Activated T-helper 2 cell treated with anti-CD3 and anti-CD28 coated beads, Interferon-gamma antibody, Interleukin-2, Interleukin-4, amounts not matched to agents 10 μg/mL and 5 μg/mL and 100 μg/mL, durations not matched to agents 14 hours and 24 hours and 36 hours (primary cell): Measurements from ENCODE around the gene PCDHGC4. TPM values are rescaled to one million over a fixed set of nuclear protein-coding genes. Genes with fewer than 3 reads are reported as not detected.

Source experiments
- DNase-seq: peaks from one replicate; pipeline ENCODE4 v3.0.0; 2021; ENCODE audit warnings: low spot score
- H3K27ac Mint-ChIP-seq: one replicate; pipeline ENCODE4 v1.8.0; 2021; ENCODE audit warnings: mixed read lengths
- H3K27me3 Mint-ChIP-seq: one replicate; pipeline ENCODE4 v1.8.0; 2021; ENCODE audit warnings: low read depth, mixed read lengths
- H3K36me3 Mint-ChIP-seq: one replicate; pipeline ENCODE4 v1.8.0; 2021; ENCODE audit warnings: low read depth, mixed read lengths
- H3K4me1 Mint-ChIP-seq: one replicate; pipeline ENCODE4 v1.8.0; 2021; ENCODE audit warnings: low read depth, mixed read lengths
- H3K4me3 Mint-ChIP-seq: one replicate; pipeline ENCODE4 v1.8.0; 2021; ENCODE audit warnings: low read depth, mild to moderate bottlenecking, moderate library complexity, mixed read lengths
- H3K9me3 Mint-ChIP-seq: one replicate; pipeline ENCODE4 v1.8.0; 2021; ENCODE audit warnings: mixed read lengths
- intact Hi-C: fragments of 100-400 bp; cut with micrococcal nuclease; formaldehyde crosslinking; loops from one replicate; pipeline ENCODE4 v1.15.1; 2023
- total RNA-seq: library from RNA; stranded (reverse); gene quantifications from 2 replicates; pipeline ENCODE4 v1.2.3, GENCODE V29; 2022

Gene PCDHGC4
- total RNA-seq, 1 donor from 2014 or later: not detected

DNA sequence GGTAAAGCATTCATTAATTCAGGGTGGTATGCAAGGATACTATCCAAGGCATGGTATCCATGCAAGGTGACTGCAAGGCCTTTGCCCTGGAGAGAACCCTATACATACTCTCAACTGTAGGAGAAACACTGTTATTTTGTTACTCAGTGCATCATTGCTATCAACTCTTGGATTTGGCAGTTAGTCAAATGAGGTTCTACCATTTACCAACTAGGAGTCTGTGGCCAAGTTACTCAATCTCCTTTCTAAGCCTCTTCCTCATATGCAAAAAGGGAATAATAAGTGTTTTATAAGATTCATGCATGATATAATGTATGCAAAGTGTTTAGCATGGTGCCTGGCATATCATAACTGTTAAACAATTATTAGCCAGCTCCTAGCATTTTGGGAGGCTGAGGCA, 5.1 kb upstream of the PCDHGC4 start:
- Mint-ChIP-seq H3K4me1 (peaks cover 12% of the 10 kb centered on the region), H3K27me3 (peaks cover 84% of the 10 kb centered on the region), H3K9me3 (no peaks in the 10 kb centered on the region), H3K27ac (no peak overlapping the region), H3K4me3 (no peak overlapping the region), H3K36me3 (peaks cover 2% of the 10 kb centered on the region)
- no peak for DNase-seq
- intact Hi-C loops: loop anchor here (5.0 kb wide), 2 partner anchors 33 to 57 kb away; partner anchors contain the start of gene PCDHGA11

DNA sequence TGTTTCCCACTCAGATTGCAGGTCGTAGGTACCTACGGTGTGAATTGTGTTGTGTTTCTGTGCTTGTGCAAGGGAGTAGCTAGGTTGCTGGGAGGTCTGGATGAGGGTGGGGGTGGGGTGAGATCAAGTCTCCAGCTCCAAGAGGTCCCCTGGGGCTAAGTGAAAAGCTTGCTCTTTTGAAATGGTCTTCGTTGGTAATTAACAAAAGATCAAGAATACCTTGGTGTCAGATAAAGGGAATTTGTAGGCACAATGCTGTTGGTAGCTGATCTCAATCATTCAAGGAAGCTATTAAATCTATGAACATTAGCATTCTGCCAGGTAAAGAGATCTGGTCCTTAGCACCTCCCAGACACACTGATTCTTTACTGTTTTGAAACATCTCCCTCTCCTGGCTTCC, 928 bp upstream of the PCDHGC4 start:
- H3K9me3 Mint-ChIP-seq: no peaks in the 10 kb centered on the region
- no peak overlapping the region for H3K4me3 Mint-ChIP-seq
- H3K27ac Mint-ChIP-seq: no peak overlapping the region
- H3K4me1 Mint-ChIP-seq: peaks cover 1% of the 10 kb centered on the region
- DNase-seq: no peak
- intact Hi-C loops: no loop called here
- peaks cover 74% of the 10 kb centered on the region for H3K27me3 Mint-ChIP-seq
- no peaks in the 10 kb centered on the region for H3K36me3 Mint-ChIP-seq

DNA sequence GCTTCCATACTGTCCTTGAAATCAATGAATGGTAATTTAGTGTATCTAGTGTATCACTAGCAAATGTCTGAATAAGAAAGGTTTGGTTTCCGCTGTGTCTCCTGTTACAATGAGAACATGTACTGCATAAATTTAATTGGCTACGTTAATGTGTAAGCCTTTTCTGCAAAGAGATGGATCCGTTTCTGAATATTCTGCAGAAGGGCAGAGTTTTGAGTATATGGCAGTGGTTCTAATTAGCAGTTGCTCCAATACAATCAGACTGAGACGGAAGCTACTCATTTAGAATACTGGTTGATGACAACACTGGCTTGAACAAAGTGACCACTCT, 555 bp upstream of the PCDHGC4 start:
- Mint-ChIP-seq H3K4me1 (peaks cover 1% of the 10 kb centered on the region), H3K27ac (no peak overlapping the region), H3K9me3 (no peaks in the 10 kb centered on the region), H3K27me3 (peaks cover 73% of the 10 kb centered on the region), H3K36me3 (no peaks in the 10 kb centered on the region), H3K4me3 (no peak overlapping the region)
- DNase-seq: no peak
- intact Hi-C loops: no loop called here

DNA sequence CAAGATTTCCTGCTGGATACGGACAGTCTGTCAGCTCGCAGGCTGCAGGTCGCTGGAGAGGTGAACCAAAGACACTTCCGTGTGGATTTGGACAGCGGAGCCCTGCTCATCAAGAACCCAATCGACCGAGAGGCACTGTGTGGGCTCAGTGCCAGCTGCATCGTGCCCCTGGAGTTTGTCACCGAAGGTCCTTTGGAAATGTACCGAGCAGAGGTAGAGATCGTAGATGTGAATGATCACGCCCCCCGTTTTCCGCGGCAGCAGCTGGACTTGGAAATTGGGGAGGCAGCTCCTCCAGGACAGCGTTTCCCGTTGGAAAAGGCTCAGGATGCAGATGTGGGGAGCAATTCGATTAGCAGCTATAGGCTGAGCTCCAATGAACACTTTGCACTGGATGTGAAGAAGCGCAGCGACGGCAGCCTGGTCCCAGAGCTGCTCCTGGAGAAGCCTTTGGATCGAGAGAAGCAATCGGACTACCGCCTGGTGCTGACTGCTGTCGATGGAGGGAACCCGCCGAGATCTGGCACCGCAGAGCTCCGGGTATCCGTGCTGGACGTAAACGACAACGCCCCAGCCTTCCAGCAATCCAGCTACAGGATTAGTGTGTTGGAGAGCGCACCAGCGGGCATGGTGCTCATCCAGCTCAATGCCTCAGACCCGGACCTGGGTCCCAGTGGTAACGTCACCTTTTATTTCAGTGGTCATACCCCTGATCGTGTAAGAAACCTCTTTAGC, 658 bp downstream of the PCDHGC4 start:
- no peak for DNase-seq
- peaks cover 70% of the 10 kb centered on the region for H3K27me3 Mint-ChIP-seq
- intact Hi-C loops: no loop called here
- H3K4me1 Mint-ChIP-seq: peaks cover 1% of the 10 kb centered on the region
- no peaks in the 10 kb centered on the region for H3K36me3 Mint-ChIP-seq
- H3K27ac Mint-ChIP-seq: no peak overlapping the region
- no peaks in the 10 kb centered on the region for H3K9me3 Mint-ChIP-seq
- H3K4me3 Mint-ChIP-seq: no peak overlapping the region

- H3K4me1 Mint-ChIP-seq: peaks cover 1% of the 10 kb centered on the region
- H3K27ac Mint-ChIP-seq: no peak overlapping the region
- intact Hi-C loops: no loop called here
- peaks cover 72% of the 10 kb centered on the region for H3K27me3 Mint-ChIP-seq
- no peaks in the 10 kb centered on the region for H3K36me3 Mint-ChIP-seq
- no peak overlapping the region for H3K4me3 Mint-ChIP-seq
- DNase-seq: no peak
- no peaks in the 10 kb centered on the region for H3K9me3 Mint-ChIP-seq
These were observed 1.3 kb downstream of the PCDHGC4 start for GRCh38 chr5:141486091-141486490.

GRCh38 chr5:141487131-141487530, 2.3 kb downstream of the PCDHGC4 start:
- Mint-ChIP-seq H3K4me1 (peaks cover 4% of the 10 kb centered on the region), H3K27me3 (peaks cover 74% of the 10 kb centered on the region), H3K36me3 (no peaks in the 10 kb centered on the region), H3K27ac (no peak overlapping the region), H3K4me3 (no peak overlapping the region), H3K9me3 (no peaks in the 10 kb centered on the region)
- intact Hi-C loops: no loop called here
- DNase-seq: no peak

DNA sequence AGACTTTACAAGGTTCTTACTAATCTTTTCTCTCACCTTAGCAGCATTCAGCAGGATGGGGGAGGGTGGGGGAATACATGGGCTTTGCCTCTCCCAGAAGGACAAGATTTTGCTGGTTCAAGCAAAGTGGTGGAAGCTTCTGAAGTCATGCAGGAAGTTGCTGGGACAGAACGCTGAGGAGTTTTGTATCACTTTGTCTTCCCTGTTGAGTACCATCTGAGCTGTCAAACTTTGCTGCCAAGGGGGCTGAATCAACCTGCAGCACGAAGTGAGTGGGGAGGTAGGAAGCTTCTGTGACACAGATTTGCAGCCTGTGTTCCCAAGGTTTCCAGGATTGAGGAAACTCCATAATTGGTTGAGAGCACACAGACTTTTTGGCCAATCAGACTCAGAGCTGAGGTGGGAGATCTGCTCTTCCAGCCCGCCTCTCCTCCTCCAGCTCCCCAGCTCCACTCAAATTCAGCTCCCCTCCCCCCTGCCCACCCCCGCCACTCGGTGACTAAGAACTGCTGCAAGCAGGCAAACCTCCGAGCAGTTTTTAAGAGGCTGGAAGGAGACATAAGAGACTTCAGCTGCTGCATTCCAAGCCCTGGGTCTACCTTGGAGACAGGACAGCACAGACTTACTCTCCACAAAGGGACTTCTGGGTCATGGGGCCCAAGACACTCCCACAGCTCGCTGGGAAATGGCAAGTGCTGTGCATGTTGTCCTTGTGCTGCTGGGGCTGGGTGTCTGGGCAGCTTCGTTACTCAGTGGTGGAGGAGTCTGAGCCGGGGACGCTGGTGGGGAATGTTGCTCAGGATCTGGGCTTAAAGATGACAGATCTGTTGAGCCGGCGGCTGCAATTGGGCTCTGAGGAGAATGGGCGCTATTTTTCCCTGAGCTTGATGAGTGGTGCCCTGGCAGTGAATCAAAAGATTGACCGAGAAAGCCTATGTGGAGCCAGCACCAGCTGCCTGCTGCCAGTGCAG, 4.0 kb downstream of the PCDHGC4 start, which contains the start of gene PCDHGC5:
Gene PCDHGC5, plus strand, starts transcription at position 491 of the 971 bp plus-strand sequence. Its CDS starts 160 bp downstream, at position 651.
- Mint-ChIP-seq H3K9me3 (no peaks in the 10 kb centered on the region), H3K27me3 (peaks cover 70% of the 10 kb centered on the region), H3K27ac (no peak within 1 kb of the TSS), H3K36me3 (no peaks in the 10 kb centered on the region), H3K4me3 (no peak within 1 kb of the TSS), H3K4me1 (peaks cover 5% of the 10 kb centered on the region)
- DNase-seq: no peak
- intact Hi-C loops: no loop called here

DNA sequence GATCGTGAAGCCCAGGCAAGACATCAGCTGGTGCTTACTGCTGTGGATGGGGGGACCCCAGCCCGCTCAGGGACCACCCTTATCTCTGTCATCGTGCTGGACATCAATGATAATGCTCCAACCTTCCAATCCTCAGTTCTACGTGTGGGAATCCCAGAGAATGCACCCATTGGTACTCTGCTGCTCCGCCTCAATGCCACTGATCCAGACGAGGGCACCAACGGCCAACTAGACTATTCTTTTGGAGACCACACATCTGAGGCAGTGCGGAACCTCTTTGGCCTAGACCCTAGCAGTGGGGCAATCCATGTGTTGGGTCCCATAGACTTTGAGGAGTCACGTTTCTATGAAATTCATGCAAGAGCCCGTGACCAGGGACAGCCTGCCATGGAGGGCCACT, 5.0 kb downstream of the PCDHGC4 start:
- no peak overlapping the region for H3K4me3 Mint-ChIP-seq
- no peak overlapping the region for H3K27ac Mint-ChIP-seq
- H3K27me3 Mint-ChIP-seq: peaks cover 68% of the 10 kb centered on the region
- peaks cover 5% of the 10 kb centered on the region for H3K4me1 Mint-ChIP-seq
- H3K36me3 Mint-ChIP-seq: no peaks in the 10 kb centered on the region
- DNase-seq: no peak
- intact Hi-C loops: no loop called here
- H3K9me3 Mint-ChIP-seq: no peaks in the 10 kb centered on the region

DNA sequence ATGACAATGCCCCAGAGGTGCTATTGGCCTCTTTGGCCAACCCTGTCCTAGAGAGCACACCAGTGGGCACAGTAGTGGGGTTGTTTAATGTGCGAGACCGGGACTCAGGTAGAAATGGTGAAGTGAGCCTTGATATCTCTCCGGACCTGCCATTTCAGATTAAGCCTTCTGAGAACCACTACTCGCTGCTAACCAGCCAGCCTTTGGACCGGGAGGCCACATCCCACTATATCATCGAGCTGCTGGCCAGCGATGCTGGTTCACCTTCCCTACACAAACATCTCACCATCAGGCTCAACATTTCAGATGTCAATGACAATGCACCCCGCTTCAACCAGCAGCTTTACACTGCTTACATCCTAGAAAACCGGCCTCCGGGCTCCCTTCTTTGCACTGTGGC, 5.4 kb downstream of the PCDHGC4 start:
- Mint-ChIP-seq H3K27me3 (peaks cover 64% of the 10 kb centered on the region), H3K36me3 (no peaks in the 10 kb centered on the region), H3K4me3 (no peak overlapping the region), H3K27ac (no peak overlapping the region), H3K4me1 (peaks cover 4% of the 10 kb centered on the region), H3K9me3 (no peaks in the 10 kb centered on the region)
- no peak for DNase-seq
- intact Hi-C loops: no loop called here

DNA sequence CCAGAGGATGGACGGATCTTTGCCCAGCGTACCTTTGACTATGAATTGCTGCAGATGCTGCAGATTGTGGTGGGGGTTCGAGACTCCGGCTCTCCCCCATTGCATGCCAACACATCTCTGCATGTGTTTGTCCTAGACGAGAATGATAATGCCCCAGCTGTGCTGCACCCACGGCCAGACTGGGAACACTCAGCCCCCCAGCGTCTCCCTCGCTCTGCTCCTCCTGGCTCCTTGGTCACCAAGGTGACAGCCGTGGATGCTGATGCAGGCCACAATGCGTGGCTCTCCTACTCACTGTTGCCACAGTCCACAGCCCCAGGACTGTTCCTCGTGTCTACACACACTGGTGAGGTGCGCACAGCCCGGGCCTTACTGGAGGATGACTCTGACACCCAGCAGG, 5.9 kb downstream of the PCDHGC4 start:
- Mint-ChIP-seq H3K4me3 (no peak overlapping the region), H3K36me3 (no peaks in the 10 kb centered on the region), H3K27me3 (peaks cover 65% of the 10 kb centered on the region), H3K9me3 (no peaks in the 10 kb centered on the region), H3K4me1 (peaks cover 4% of the 10 kb centered on the region), H3K27ac (no peak overlapping the region)
- no peak for DNase-seq
- intact Hi-C loops: no loop called here

DNA sequence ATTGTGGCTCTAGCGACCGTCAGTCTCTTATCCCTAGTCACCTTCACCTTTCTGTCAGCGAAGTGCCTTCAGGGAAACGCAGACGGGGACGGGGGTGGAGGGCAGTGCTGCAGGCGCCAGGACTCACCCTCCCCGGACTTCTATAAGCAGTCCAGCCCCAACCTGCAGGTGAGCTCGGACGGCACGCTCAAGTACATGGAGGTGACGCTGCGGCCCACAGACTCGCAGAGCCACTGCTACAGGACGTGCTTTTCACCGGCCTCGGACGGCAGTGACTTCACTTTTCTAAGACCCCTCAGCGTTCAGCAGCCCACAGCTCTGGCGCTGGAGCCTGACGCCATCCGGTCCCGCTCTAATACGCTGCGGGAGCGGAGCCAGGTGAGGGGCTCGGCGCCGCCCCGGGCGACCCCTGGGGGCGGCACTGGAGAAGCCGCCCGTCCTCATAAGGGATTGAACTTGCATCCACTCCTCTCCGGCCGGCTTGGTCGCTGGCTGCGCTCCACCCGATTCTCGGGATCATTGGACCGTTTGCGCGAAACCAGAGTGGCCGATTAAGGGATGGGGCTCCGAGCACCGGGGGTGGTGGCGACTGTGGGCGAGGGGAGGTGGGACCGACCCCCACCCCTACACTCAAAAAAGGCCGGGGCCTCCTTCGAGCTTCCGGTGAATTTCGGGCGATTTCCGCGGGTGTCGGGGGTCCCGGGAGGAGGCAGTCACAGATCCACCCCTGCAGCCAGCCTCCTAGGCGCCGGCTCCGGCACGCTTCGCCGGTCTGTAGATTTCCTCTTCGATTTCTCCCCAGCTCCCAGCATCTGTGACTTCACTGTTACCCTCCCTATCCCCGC, 6.7 kb downstream of the PCDHGC4 start:
- Mint-ChIP-seq H3K27ac (no peak overlapping the region), H3K4me1 (peaks cover 4% of the 10 kb centered on the region), H3K27me3 (peaks cover 59% of the 10 kb centered on the region), H3K36me3 (no peaks in the 10 kb centered on the region), H3K9me3 (no peaks in the 10 kb centered on the region), H3K4me3 (peak overlapping the region; percentile 32)
- intact Hi-C loops: no loop called here
- DNase-seq: no peak

DNA sequence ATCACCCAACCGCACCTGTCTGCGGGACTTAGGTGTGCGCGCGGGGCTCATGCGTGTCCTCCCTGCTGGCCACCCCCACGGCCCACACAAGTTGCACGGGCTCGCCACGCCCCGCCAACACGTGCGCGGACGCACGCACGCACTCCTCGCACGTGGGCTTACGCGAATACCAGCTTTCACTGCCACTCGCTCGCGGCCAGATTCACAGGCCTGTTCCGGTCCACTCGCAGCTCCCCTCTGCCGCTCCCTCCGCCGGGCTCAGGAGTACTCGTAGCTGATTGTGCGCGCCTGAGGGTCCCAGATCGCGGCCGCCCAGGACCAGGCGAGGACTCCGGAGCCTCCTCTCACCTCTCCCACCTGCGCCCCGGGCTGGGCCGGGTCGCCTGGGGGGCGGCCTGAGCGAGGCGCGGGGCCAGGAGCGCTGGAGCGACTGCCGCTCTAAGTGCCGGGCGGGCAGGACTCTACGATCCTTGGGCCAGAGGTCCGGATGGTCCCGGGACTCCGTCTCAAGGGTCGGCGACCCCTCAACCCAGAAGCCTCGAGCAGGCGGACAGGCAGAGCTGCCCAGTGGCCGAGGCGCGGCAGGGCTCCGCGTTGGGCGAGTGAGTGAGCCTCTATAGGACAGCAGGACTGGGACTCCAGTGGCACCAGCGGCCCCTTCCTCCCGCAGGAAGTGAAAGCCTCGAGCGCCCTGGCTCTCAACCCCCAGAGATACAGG, 7.5 kb downstream of the PCDHGC4 start:
- Mint-ChIP-seq H3K27ac (no peak overlapping the region), H3K4me3 (peak overlapping the region; percentile 32)

More for the DNA sequence above, 7.5 kb downstream of the PCDHGC4 start:
- Mint-ChIP-seq H3K9me3 (no peaks in the 10 kb centered on the region), H3K27me3 (peaks cover 53% of the 10 kb centered on the region), H3K4me1 (peaks cover 4% of the 10 kb centered on the region), H3K36me3 (no peaks in the 10 kb centered on the region)
- DNase-seq: no peak
- intact Hi-C loops: no loop called here
